NCI-H2196 treated with DMSO at 0.1 percent for 48 hours (cell line): ENCODE data around the gene VEZT.

Experiments used
- DNase-seq: peaks from one replicate; lab custom pipeline; 2025; ENCODE audit not compliant: unreplicated experiment; lab: John Stamatoyannopoulos, UW

Gene VEZT

DNA sequence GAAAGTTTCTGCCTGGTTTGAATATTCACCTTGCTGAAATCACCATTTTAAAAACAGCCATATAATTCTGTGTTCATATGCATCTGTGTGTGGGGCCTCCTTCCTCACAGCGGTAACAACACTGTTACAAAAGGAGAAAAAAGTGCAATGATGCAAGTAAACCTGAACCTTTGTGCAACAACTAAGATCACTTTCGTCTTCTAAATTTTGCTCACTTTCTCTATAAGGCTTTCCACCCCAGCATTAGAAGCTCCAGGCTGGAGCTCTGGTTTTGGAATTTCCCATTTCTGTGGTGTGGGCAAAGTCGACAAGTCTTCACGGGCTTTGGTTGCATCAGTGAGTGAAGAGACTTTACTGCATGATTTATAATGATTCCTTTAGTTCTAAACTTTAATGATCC, 18.7 kb upstream of the VEZT start:
- DNase-seq, result no peak

GRCh38 chr12:95200128-95200894, 17.3 kb upstream of the VEZT start:
- no peak for DNase-seq

DNA sequence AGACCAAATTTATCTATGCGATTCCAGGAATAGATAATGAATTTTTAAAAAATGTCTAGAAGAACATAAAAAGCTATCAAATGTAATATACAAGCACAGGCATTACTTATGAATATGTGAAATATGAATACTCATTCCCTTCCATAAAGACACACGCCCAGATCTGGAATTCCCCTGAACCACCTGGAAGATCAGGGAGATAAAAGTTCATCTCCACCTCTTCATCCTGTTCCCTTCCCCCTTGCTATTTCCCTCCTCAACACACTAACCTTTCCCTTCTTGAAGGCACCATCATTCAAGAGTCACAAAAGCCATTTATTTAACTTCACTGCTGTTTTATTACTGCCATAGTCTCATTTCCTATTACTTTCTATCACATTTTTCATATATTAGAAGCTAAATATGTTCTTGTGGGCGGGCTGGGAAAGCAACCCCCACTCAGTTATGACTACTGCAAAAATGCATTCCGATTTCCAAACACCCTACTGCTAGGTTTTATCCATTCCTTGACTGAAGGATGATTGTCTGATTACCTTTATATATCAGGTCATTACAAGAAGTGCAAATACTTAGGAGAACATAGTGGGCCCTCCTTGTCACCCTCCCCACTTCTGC, 16.4 kb upstream of the VEZT start:
- DNase-seq, result no peak

DNA sequence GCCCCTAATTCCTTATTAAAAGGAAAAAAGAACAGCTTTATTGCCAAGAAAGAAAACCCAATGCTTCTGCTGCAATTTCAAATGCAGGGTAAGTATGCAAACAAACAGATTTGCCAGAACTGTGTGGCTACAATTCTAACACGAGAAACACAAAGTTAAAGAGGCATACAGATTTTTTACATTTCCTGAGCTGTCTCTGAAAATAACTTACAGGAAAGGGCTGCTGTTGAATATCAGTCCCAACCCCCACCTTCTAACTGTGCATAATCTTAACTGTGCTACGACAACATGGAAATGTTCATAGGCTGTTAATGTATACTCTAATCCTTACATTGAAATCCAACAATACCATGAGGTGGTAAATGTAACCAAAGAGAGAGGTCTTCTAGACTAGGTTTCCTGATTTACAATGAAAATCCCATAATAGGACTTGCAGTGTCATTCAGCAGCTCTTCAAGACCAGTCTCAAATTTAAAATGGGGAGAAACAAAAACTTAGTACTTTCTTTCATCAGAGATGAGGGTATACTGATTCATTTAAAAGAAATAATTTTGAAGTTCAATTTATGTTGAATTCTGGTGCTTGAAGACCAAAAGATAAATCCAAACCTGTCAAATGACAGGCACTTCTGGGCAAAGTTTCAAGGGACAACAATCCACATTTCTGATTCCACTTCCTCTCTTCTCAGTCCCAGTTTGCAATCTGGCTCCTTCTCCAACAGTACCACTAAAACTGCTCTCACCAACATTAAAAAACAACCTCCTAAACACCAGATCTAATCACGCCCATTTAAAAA, 14.7 kb upstream of the VEZT start:
- no peak for DNase-seq

DNA sequence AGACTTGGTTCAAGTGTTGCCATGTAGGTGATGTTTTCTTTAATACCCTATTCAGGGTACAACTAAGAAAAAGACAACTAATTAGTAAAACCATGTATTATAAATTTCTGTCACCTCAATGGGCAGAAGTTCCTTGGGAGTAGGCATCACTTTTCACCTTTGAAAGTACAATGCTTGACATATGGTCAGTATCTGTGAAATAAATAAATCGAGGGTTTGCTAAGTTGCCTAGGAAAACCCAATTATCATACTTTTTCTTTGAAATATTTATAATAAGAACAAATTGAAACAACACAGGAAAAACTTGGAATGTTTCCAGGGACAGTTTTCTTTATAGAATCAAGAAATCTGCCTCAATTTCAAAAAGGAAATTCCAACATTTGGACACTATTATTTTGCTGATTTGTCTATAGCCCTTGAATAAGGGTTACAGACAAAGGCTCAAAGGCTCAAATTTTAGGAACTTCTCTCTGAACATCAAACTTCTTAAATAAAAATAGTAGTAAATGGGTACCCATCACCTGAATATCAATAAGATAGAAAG, 14.0 kb upstream of the VEZT start:
- no peak for DNase-seq

DNA sequence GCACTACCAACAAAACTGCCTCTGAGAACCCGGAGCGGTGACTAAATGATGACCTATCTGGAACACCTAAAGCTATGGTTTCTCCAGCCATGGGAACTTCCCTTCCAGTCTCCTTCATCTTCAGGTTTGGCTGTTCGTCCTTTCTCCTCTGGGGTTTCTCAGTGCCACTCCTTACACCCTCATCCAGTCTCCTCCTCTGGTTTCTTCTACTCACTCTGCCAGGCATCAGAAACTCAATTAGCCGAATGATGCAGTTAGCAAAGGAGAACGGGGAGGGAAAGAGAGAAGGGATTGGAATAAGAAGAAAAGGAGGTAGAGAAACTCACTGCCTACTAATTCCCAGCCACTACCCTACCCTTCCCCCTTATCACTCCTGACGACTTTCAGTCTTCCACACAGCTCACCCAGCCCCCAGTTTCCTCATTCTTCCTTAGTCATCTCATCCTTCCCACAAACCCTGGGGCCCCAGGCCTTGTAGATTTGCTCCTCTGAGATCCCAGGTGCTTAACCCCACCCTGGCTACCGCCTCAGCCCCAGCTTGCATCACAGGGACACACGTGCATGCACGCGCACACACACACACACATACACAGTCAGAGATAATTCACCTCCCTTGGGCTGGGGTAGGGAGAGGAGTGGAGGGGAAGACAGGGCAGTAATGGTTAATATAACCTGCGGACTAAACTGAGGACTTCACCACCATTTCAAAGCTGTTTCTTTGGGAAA, 13.3 kb upstream of the VEZT start:
- DNase-seq, result no peak

DNA sequence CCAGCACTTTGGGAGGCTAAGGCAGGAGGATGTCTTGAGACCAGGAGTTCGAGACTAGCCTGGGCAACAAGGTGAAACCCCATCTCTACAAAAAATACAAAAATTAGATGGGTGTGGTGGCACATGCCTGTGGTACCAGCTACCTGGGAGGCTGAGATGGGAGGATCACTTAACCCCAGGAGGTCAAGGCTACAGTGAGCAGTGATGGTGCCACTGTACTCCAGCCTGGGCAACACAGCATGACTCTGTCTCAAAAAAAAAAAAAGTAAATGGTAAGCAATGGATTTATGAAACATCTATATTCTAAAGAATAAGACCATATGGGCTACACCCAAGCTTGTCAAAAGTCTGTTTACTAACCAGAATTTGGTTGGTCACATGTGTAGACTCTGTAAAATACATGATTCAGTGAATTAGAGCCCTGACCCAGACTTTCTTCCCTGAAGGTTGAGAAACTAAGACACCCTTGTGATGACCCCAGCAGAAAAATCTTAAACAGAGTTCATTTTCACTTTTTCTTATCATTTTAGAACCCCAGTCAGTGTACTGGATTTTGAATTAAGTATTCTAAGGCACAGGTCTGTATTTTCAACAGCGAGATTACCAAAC, 12.5 kb upstream of the VEZT start:
- no peak for DNase-seq

- DNase-seq, result no peak
Observed at GRCh38 chr12:95205685-95206084, 11.9 kb upstream of the VEZT start.

DNA sequence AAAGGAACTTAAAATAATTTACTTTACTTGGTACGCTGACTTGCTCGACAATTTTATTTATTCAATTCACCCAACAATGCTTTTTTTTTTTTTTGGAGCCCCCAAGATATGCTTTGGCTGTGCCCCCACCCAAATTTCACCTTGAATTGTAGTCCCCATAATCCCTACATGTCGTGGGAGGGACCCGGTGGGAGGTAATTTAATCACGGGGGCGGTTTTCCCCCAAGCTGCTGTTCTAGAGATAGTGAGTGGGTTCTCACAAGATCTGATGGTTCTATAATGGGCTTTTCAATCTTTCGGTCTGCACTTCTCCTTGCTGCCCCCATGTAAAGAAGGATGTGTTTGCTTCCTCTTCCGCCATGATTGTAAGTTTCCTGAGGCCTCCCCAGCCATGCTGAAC, 10.7 kb upstream of the VEZT start:
- no peak for DNase-seq

GRCh38 chr12:95207407-95207806, 10.2 kb upstream of the VEZT start:
- DNase-seq, result no peak

GRCh38 chr12:95208678-95209077, 8.9 kb upstream of the VEZT start:
- no peak for DNase-seq

- DNase-seq, result no peak
Observed at GRCh38 chr12:95212586-95212985, 5.0 kb upstream of the VEZT start.

DNA sequence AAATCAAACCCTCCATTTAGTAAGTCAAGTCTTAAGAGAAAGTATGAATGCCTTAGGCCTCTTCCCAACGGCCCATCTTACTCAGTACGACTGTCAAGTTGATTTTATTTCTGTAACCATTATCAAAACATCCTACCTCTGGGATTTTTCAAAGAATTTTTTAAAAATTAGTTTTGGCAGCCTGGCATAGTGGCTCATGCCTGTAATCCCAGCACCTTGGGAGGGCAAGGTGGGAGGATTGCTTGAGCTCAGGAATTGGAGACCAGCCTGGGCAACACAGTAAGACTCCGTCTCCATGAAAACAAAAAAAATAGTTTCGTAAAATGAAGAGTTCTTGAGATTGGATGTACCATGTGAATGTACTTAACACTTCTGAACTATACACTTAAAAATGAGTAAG, 4.5 kb upstream of the VEZT start:
- DNase-seq, result no peak

GRCh38 chr12:95213928-95214327, 3.7 kb upstream of the VEZT start:
- no peak for DNase-seq

DNA sequence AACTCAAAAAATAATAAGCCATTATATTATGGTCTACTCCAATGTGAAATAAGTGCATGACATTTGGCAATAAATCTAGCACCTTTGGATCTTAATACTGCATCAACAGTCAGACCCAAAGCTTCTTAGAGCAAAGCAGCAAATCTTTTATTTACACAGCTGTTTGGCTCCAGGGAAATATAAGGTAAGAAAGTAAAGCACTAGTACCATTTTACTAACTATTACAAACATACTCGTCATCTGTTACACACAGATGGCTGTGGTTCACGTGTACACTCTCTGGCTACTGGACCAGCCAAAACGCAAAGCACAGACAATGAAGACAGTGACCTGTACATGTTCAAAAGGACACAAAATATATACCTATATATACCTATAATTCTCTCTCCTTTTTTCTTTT, 3.1 kb upstream of the VEZT start:
- DNase-seq, result no peak

GRCh38 chr12:95215949-95216348, 1.7 kb upstream of the VEZT start:
- DNase-seq, result no peak

DNA sequence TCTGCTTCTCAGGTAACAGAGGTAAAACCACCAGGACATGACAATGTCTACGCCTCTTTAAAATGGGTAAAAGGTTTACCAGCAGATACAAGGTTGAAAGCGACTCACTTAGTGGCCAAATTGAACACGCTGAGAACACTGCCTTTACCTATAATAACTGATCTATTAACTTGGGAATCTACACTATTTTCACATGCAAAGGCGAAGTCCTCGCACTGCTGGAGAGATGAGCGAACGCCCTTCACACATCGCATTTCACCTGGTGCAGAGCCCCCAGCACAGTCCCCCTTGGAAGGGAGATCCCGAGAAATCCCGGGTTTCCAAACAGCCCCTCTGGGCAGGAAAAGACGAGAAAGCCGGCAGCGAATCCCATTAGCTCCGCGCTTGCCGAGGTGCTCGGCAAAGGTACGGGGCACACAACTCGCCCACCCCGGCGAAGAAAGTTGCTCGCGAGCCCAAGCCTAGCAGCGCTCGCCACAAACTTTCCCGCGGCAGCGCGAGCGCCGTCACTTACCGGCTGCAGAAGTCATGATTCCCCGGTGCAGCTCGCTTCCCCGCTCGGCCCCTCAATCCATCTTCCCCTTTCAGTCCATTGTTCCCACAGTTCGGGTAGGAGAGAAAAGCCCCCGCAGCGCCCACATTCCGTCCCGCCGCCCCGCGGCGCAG, 763 bp upstream of the VEZT start:
- no peak for DNase-seq

DNA sequence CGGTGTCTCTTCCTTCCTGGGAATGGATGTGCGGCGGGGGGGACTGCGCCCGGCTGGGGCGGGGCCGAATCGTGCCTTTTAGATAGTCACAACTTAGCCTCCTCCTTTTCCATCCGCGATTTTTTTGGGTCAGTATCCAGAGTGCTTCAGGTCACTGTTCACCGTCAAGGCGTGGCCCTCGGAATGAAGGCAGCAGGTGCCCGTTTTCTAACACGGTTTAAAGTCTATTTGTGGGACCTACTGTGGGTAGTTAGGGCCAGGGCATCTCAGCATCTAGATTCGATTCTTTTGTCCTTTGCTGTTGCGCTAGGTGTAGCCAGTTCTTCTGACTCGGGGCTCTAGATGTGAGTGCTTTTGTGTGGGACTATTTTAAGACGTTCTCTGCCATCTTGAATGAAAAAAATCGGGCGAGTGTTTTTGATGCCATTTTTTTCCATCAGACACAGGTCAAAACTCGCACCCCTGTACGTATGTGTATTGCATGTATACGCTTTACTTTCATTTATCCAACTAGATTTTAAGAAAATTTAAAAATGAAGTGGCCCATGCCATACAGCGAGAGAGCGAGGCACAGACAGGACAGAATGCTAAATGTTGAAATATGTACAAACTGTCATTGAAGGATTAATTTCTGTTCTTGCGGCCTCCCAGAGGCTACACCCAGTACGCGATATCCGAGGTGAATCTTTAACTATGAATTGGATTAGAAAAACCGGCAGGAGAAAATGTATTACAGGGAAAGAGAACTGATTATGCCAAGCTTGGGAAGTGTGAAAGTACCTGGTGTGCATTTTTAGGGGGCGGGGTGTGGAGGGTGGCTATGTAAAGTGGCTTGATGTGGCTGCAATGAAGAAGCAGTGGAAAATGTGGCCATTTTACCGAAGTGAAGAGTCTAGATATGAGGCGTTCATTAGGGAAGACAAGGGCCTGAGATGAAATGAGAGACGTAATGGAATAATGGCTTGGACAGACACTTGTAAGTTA, 835 bp downstream of the VEZT start:
- DNase-seq, result peak; percentile 60

GRCh38 chr12:95220190-95220589, 2.6 kb downstream of the VEZT start:
- no peak for DNase-seq
